NCI-H510A (cell line): Measurements from ENCODE around the gene MPI.

Experiments
- DNase-seq: peaks from one replicate; lab custom pipeline; 2025; lab: John Stamatoyannopoulos, UW

MPI gene

DNA sequence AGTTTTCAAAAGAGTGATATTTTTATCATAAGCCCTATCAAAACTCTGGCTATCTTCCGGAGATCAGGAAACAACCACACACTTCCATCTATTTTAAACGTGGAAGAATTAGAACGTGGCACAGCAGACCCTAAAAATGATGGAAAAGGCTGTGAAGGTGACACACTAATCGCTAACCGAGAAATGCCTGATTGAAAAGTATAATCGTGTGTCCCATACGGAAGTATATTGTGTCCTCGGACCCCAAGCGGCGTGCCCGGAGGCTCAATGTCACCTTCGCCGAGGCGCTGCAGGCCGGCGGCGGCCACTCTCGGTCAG is 47.4 kb downstream of the MPI start:
- DNase-seq, result no peak

DNA sequence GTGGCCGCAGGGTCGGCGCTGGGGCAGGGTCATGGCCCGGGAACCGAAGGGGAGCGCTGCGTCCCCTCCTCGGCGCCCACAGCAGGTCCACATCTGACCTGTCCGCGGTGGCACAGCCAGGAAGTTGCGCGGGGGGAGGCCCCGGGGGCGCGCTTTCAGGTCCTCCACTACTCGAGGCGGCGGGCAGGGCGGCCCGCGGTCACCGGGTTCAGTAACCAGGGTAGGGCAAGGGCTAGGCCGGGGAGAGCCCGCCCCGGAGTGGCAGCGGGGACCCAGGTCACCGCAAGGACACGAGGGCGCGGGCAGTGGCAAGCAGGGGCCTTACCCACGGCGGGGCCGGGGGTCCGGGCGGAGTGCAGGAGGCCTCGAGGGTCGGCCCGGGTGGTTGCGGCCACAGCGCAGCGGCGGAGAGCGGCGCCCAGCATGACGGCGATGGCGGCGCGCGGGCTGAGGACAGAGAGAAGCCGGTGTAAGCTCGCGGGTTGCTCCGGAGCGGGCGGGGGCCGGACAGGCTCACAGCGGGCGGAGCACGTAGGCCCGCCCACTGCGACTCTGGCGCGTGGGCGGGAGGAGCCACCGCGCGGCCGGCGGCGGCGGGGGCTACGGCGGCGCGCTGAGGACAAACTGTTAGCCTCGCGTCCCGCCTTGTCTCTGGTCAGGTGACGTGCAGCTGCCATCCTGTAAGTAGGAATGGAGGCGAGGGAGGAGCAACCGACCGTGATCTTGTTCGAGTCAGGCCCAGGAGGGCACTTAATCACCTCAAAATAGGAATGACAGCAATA is 47.9 kb downstream of the MPI start, which contains the start of gene COX5A:
COX5A (minus strand) TSS at position 484 of the 782 bp plus-strand sequence; CDS start at position 425, 59 bp downstream.
- peak; percentile 89 for DNase-seq

GRCh38 chr15:74950078-74950908 is 60.5 kb downstream of the MPI start:
- DNase-seq, result no peak

DNA sequence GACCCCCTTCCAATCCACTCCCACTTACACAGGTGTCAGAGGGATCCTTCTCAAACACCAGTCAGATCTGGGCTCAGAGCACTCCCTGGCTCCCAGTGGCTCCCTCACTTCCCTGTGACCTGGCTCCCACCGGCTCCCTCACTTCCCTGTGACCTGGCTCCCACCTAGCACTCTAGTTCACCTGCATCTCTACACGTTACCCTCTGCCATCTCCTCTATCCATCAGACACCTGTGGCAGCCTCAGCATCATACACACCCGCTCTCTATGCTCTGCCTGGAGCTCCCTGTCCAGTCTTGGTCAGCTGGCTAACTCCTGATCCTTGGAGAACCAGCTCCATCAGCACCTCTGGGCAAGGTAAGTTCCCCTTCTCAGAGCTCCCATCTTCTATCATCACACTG is 61.2 kb downstream of the MPI start:
- DNase-seq, result no peak
